ENCODE results near the gene RAB5IF.
"Not testable (repeated sequence)": the region's sequence is repeated elsewhere in the genome, so short reads cannot be mapped to it uniquely, and the experiment has no call there.

DNA sequence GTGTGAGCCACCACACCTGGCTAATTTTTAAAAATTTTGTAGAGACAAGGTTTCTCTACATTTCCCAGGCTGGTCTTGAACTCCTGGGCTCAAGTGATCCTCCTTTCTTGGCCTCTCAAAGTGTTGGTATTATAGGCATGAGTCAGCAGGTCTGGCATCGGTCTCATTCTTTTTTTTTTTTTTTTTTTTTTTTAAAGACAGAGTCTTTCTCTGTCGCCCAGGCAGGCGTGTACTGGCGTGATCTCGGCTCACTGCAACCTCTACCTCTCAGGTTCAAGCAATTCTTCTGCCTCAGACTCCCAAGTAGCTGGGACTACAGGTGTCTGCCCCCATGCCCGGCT, 2.8 kb downstream of the RAB5IF start:
- TF ChIP-seq, protein P1, sequence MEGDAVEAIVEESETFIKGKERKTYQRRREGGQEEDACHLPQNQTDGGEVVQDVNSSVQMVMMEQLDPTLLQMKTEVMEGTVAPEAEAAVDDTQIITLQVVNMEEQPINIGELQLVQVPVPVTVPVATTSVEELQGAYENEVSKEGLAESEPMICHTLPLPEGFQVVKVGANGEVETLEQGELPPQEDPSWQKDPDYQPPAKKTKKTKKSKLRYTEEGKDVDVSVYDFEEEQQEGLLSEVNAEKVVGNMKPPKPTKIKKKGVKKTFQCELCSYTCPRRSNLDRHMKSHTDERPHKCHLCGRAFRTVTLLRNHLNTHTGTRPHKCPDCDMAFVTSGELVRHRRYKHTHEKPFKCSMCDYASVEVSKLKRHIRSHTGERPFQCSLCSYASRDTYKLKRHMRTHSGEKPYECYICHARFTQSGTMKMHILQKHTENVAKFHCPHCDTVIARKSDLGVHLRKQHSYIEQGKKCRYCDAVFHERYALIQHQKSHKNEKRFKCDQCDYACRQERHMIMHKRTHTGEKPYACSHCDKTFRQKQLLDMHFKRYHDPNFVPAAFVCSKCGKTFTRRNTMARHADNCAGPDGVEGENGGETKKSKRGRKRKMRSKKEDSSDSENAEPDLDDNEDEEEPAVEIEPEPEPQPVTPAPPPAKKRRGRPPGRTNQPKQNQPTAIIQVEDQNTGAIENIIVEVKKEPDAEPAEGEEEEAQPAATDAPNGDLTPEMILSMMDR (IDR thresholded peaks at IDR 0.05 in 8 of 11, conservative IDR thresholded peaks at IDR 0.05 in 3 of 11), result not testable (repeated sequence)
- TF ChIP-seq POLR2A (IDR thresholded peaks at IDR 0.05), result not testable (repeated sequence)

Data from spleen (tissue), 7 donors.